ENCODE measurements around the gene TSHZ3.

Gene TSHZ3

DNA sequence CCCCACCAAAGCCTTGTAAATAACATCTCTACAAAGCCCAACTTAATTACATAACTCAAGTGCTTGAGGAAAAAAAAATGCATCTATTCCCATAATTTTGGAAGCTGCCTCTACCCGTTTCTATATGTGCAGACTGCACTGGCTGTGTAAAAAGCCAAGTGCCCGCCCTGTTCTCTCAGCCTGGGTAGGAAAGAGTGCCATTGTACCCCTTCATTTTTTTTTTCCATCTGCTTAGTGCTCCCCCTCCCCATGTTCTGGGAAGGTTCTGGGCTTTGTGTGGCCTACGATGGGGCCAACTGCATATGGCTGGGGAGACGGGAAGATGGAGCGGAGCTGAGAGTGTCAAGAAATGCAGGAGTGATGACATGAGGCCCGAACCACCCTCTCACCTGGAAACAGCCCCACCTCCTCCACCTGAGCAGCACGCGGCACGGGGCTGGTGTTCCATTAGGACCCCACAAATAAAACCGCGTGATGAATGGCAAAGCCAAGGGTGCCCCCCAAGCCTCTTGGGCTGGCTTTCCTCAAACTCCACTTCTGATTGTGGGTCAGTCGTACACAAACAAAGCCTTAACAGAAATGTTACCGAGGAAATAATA, 42.1 kb downstream of the TSHZ3 start:
- no peak for DNase-seq (ENCODE audit: insufficient read length, low spot score)
- TF ChIP-seq CTCF (IDR thresholded peaks at IDR 0.05; ENCODE audit: insufficient read depth, missing control alignments) = no peak
- FAIRE-seq = no peak

DNA sequence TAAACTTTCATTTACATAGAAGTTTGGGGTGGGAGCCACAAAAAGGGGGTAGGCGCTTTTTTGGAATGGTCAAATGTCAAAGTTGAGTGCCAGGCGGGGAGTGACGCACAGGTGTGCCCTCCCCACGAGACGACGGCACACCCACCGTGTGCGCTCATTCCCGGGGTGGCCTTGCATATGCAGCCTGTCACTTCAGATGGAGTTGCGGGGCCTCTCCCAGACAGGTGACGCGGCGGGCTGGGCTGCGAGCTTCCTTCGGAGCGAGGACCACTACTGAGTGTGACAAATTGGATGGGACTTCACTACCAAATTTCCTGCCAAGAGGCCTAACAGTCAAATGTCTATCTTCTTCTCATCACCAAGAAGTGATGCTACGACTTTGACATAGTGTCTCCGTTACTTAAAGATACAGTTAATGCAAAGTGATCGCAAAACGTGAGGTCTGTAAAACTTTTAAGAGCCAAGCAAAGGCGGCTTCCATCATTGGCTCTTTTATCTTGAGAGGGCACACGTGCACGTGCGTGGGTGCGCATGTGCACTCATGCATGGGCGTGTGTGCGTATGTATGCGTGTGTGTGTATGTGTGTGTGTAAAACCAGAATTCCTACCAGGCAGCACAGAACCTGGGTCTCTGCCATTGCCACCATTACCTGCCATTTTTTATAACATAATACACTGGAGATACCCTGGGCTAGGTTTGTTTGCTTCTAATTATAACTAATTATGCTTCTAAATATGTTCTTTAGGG, 43.1 kb downstream of the TSHZ3 start:
- no peak for FAIRE-seq

GRCh38 chr19:31304831-31305312, 44.4 kb downstream of the TSHZ3 start:
- no peak for DNase-seq (ENCODE audit: insufficient read length, low spot score)
- no peak for FAIRE-seq
- no peak for TF ChIP-seq CTCF (IDR thresholded peaks at IDR 0.05; ENCODE audit: insufficient read depth, missing control alignments)

More for the DNA sequence above, 43.1 kb downstream of the TSHZ3 start:
- no peak for TF ChIP-seq CTCF (IDR thresholded peaks at IDR 0.05; ENCODE audit: insufficient read depth, missing control alignments)
- DNase-seq (ENCODE audit: insufficient read length, low spot score) = no peak

DNA sequence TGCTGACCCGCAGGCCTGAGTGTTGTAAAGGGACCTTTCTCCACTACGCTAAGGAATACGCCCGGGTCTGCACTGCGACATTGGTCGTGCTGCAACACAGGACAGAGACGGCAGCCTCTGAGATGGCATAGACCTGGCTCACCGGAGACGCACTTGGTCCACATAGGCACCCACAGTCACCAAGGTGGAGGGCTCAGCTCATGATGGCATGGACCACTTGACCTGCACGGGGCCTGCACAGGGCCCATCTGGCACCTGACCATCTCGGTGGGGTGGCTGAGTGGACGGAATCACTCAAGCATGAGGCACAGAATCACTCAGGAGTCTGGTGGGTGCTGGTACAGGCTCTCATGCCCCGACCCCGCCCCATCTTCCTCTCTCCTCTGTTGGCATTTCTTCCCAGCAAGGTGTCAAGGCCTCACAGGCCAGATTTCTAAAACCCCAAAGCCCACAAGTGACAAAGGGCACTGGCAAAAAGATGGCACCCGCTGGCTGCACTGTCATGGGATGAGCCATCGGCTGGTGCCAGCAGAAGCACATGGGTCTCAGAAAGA, 45.9 kb downstream of the TSHZ3 start:
- DNase-seq (ENCODE audit: insufficient read length, low spot score) (no peak), FAIRE-seq (no peak)
- TF ChIP-seq CTCF (IDR thresholded peaks at IDR 0.05; ENCODE audit: insufficient read depth, missing control alignments) = no peak

DNA sequence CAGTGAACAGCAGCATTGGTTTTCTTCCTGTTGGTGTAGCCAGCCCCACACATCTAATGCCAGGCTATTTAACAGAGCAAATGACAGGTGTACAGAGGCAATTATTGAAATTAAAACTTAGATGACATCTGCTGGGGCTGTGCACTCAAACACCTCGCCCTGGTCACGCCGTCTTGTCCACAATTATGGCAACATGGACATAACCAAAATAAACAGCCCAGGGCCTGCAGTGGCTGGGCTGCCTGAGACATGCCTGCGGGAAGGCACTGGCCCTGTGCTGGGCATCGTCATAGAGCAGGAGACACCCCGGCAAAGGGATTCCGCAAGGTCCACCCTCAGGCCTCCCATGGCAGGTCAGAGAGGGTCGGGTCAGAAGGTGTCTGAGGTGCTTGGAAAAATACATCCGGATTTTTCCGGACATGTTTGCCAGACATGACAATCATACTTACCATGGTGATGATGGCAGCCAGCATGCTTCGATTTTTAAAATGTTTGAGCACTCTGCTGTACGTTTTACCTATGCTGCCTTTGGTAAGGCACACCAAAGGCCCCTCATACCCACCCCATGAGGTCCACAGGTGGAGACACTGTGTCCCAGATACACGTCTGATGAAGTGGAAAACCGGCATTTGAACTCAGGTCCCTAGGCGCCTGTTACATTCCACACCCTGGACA, 47.8 kb downstream of the TSHZ3 start:
- DNase-seq (ENCODE audit: insufficient read length, low spot score) (no peak), FAIRE-seq (no peak)
- no peak for TF ChIP-seq CTCF (IDR thresholded peaks at IDR 0.05; ENCODE audit: insufficient read depth, missing control alignments)

DNA sequence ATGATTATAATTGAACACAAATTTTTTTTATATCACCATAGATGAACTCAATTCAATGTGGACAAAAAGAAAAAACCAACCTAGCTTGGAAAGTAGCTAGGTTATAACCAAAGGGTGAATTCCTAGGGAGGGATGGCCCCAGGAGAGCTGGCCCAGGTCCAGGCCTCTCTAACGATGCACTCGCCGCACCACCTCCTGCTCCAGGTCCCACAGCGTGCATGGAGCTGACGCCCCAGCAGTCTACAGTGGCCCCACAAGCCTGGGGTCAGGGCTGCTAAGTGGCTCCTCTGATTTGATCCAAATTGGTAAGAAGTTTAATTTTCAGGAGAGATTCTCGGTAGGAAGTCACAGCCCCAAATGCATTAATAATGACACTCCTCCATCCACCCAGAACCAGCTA, 48.8 kb downstream of the TSHZ3 start:
- no peak for DNase-seq (ENCODE audit: insufficient read length, low spot score)

More for the DNA sequence above, 48.8 kb downstream of the TSHZ3 start:
- TF ChIP-seq CTCF (IDR thresholded peaks at IDR 0.05; ENCODE audit: insufficient read depth, missing control alignments) = no peak
- FAIRE-seq = no peak

All from D721Med (cell line).